ENCODE results near the gene PTRHD1. TPM values are rescaled to one million over a fixed set of nuclear protein-coding genes. Genes with fewer than 3 reads are reported as not detected.
"Not testable (repeated sequence)": the region's sequence is repeated elsewhere in the genome, so short reads cannot be mapped to it uniquely, and the experiment has no call there.

The PTRHD1 gene
- total RNA-seq = 10 to 100 TPM; 13.7 to 14.2 TPM
- long read RNA-seq, donor 1, transcript PTRHD1-201 (2 exons, 1,105 nt) = major isoform, 9 of 10 reads
- long read RNA-seq, donor 1, partial matches to known transcripts = 0 of 10 reads
- long read RNA-seq, donor 1, other reads (novel, unspliced or antisense) = 1 of 10 reads
- long read RNA-seq, donor 2, transcript PTRHD1-201 (2 exons, 1,105 nt) = major isoform, 8 of 8 reads
- long read RNA-seq, donor 2, partial matches to known transcripts = 0 of 8 reads
- long read RNA-seq, donor 2, other reads (novel, unspliced or antisense) = 0 of 8 reads

- peak; percentile 99 for DNase-seq (ENCODE audit: low spot score)
- intact Hi-C loops (cut with DNase I) = no loop called here
Observed at GRCh38 chr2:24792874-24793760, at the start of gene PTRHD1, which contains the start of gene CENPO. Gene PTRHD1 (minus strand): TSS chr2:24793391. CDS start chr2:24793377, 14 bp downstream. Gene CENPO (plus strand): TSS chr2:24793425. CDS start chr2:24793920, 495 bp downstream.

GRCh38 chr2:24842081-24843050 lies 49.2 kb upstream of the PTRHD1 start:
- intact Hi-C loops (cut with DNase I) = no loop called here
- no peak for DNase-seq (ENCODE audit: low spot score)

- intact Hi-C loops (cut with DNase I) = no loop called here
- no peak for DNase-seq (ENCODE audit: low spot score)
Observed at GRCh38 chr2:24840962-24841945, 48.1 kb upstream of the PTRHD1 start.

- intact Hi-C loops (cut with DNase I) = no loop called here
Observed at GRCh38 chr2:24840164-24840869, 47.1 kb upstream of the PTRHD1 start.

GRCh38 chr2:24839729-24840128 lies 46.5 kb upstream of the PTRHD1 start:
- no peak for DNase-seq (ENCODE audit: low spot score)
- intact Hi-C loops (cut with DNase I) = no loop called here

More at GRCh38 chr2:24840164-24840869, 47.1 kb upstream of the PTRHD1 start:
- DNase-seq (ENCODE audit: low spot score) = peak; percentile 50

GRCh38 chr2:24838541-24838940 lies 45.4 kb upstream of the PTRHD1 start:
- intact Hi-C loops (cut with DNase I) = no loop called here
- DNase-seq (ENCODE audit: low spot score) = no peak

GRCh38 chr2:24837996-24838513 lies 44.9 kb upstream of the PTRHD1 start:
- intact Hi-C loops (cut with DNase I) = no loop called here
- DNase-seq (ENCODE audit: low spot score) = no peak

- DNase-seq (ENCODE audit: low spot score) = peak; percentile 73
- intact Hi-C loops (cut with DNase I) = no loop called here
Observed at GRCh38 chr2:24836706-24837105, 43.5 kb upstream of the PTRHD1 start.

- intact Hi-C loops (cut with DNase I) = no loop called here
- DNase-seq (ENCODE audit: low spot score) = peak; percentile 65
Observed at GRCh38 chr2:24836206-24836605, 43.0 kb upstream of the PTRHD1 start.

GRCh38 chr2:24835411-24835810 lies 42.2 kb upstream of the PTRHD1 start:
- intact Hi-C loops (cut with DNase I) = not testable (repeated sequence)

GRCh38 chr2:24834733-24835395 lies 41.7 kb upstream of the PTRHD1 start:
- peak; percentile 69 for DNase-seq (ENCODE audit: low spot score)
- intact Hi-C loops (cut with DNase I) = no loop called here

More at GRCh38 chr2:24835411-24835810, 42.2 kb upstream of the PTRHD1 start:
- DNase-seq (ENCODE audit: low spot score) = peak; percentile 66

GRCh38 chr2:24833821-24834732 lies 40.9 kb upstream of the PTRHD1 start:
- intact Hi-C loops (cut with DNase I) = no loop called here
- DNase-seq (ENCODE audit: low spot score) = no peak

GRCh38 chr2:24832931-24833701 lies 39.9 kb upstream of the PTRHD1 start:
- intact Hi-C loops (cut with DNase I) = no loop called here
- DNase-seq (ENCODE audit: low spot score) = peak; percentile 65

- intact Hi-C loops (cut with DNase I) = no loop called here
- DNase-seq (ENCODE audit: low spot score) = peak; percentile 59
Observed at GRCh38 chr2:24832521-24832920, 39.3 kb upstream of the PTRHD1 start.

GRCh38 chr2:24832073-24832461 lies 38.9 kb upstream of the PTRHD1 start:
- peak; percentile 72 for DNase-seq (ENCODE audit: low spot score)

More at GRCh38 chr2:24832073-24832461, 38.9 kb upstream of the PTRHD1 start:
- intact Hi-C loops (cut with DNase I) = no loop called here
